ENCODE results near the gene PLCL1. TPM values are rescaled to one million over a fixed set of nuclear protein-coding genes. Genes with fewer than 3 reads are reported as not detected.

Gene PLCL1
- total RNA-seq, 1 donor from 2014 or later, result 13.6 TPM

- Mint-ChIP-seq H3K36me3 (ENCODE audit: low read depth, unreplicated experiment) (no peaks in the 10 kb centered on the region), H3K4me1 (ENCODE audit: unreplicated experiment) (peaks cover 36% of the 10 kb centered on the region), H3K9me3 (ENCODE audit: unreplicated experiment) (no peaks in the 10 kb centered on the region), H3K27me3 (ENCODE audit: unreplicated experiment) (peaks cover 2% of the 10 kb centered on the region), H3K4me3 (ENCODE audit: unreplicated experiment) (no peak overlapping the region), H3K27ac (ENCODE audit: unreplicated experiment) (no peak overlapping the region)
- no peak for TF ChIP-seq CTCF (IDR thresholded peaks at IDR 0.05; ENCODE audit: unreplicated experiment)
- DNase-seq (ENCODE audit: low spot score), result no peak
These were observed 46.6 kb downstream of the PLCL1 start for GRCh38 chr2:197850882-197851450.

GRCh38 chr2:197851451-197851850 is 47.1 kb downstream of the PLCL1 start:
- DNase-seq (ENCODE audit: low spot score), result no peak
- H3K27ac Mint-ChIP-seq (ENCODE audit: unreplicated experiment), result no peak overlapping the region

GRCh38 chr2:197852108-197852507 is 47.7 kb downstream of the PLCL1 start:
- no peak overlapping the region for H3K4me3 Mint-ChIP-seq (ENCODE audit: unreplicated experiment)
- peaks cover 37% of the 10 kb centered on the region for H3K4me1 Mint-ChIP-seq (ENCODE audit: unreplicated experiment)
- no peaks in the 10 kb centered on the region for H3K9me3 Mint-ChIP-seq (ENCODE audit: unreplicated experiment)
- H3K27ac Mint-ChIP-seq (ENCODE audit: unreplicated experiment), result no peak overlapping the region
- no peak for DNase-seq (ENCODE audit: low spot score)
- no peak for TF ChIP-seq CTCF (IDR thresholded peaks at IDR 0.05; ENCODE audit: unreplicated experiment)
- peaks cover 2% of the 10 kb centered on the region for H3K27me3 Mint-ChIP-seq (ENCODE audit: unreplicated experiment)
- no peaks in the 10 kb centered on the region for H3K36me3 Mint-ChIP-seq (ENCODE audit: low read depth, unreplicated experiment)

More at GRCh38 chr2:197851451-197851850, 47.1 kb downstream of the PLCL1 start:
- no peaks in the 10 kb centered on the region for H3K36me3 Mint-ChIP-seq (ENCODE audit: low read depth, unreplicated experiment)
- peaks cover 36% of the 10 kb centered on the region for H3K4me1 Mint-ChIP-seq (ENCODE audit: unreplicated experiment)
- peaks cover 2% of the 10 kb centered on the region for H3K27me3 Mint-ChIP-seq (ENCODE audit: unreplicated experiment)
- H3K4me3 Mint-ChIP-seq (ENCODE audit: unreplicated experiment), result no peak overlapping the region
- TF ChIP-seq CTCF (IDR thresholded peaks at IDR 0.05; ENCODE audit: unreplicated experiment), result no peak
- H3K9me3 Mint-ChIP-seq (ENCODE audit: unreplicated experiment), result no peaks in the 10 kb centered on the region

GRCh38 chr2:197853549-197853948 is 49.2 kb downstream of the PLCL1 start:
- no peak for DNase-seq (ENCODE audit: low spot score)
- no peak for TF ChIP-seq CTCF (IDR thresholded peaks at IDR 0.05; ENCODE audit: unreplicated experiment)
- H3K9me3 Mint-ChIP-seq (ENCODE audit: unreplicated experiment), result no peaks in the 10 kb centered on the region
- H3K4me1 Mint-ChIP-seq (ENCODE audit: unreplicated experiment), result peaks cover 36% of the 10 kb centered on the region
- no peaks in the 10 kb centered on the region for H3K36me3 Mint-ChIP-seq (ENCODE audit: low read depth, unreplicated experiment)
- no peak overlapping the region for H3K27ac Mint-ChIP-seq (ENCODE audit: unreplicated experiment)
- H3K4me3 Mint-ChIP-seq (ENCODE audit: unreplicated experiment), result no peak overlapping the region
- H3K27me3 Mint-ChIP-seq (ENCODE audit: unreplicated experiment), result no peaks in the 10 kb centered on the region

- H3K27me3 Mint-ChIP-seq (ENCODE audit: unreplicated experiment), result no peaks in the 10 kb centered on the region
These were observed 53.2 kb downstream of the PLCL1 start for GRCh38 chr2:197857476-197858107.

More at GRCh38 chr2:197857476-197858107, 53.2 kb downstream of the PLCL1 start:
- no peak overlapping the region for H3K4me3 Mint-ChIP-seq (ENCODE audit: unreplicated experiment)
- H3K27ac Mint-ChIP-seq (ENCODE audit: unreplicated experiment), result no peak overlapping the region
- TF ChIP-seq CTCF (IDR thresholded peaks at IDR 0.05; ENCODE audit: unreplicated experiment), result no peak
- H3K9me3 Mint-ChIP-seq (ENCODE audit: unreplicated experiment), result no peaks in the 10 kb centered on the region
- no peaks in the 10 kb centered on the region for H3K36me3 Mint-ChIP-seq (ENCODE audit: low read depth, unreplicated experiment)
- no peak for DNase-seq (ENCODE audit: low spot score)
- H3K4me1 Mint-ChIP-seq (ENCODE audit: unreplicated experiment), result peaks cover 18% of the 10 kb centered on the region
